MM.1S (cell line): ENCODE data around the gene TPD52L1.

Experiments
- CTCF ChIP-seq: fragments of 300-600 bp; sonication (generic); IDR thresholded peaks from 2 replicates; pipeline ENCODE4 v1.5.1; 2016; ENCODE audit warnings: antibody characterized with exemption, low read length, mixed read lengths
- EZH2 ChIP-seq: fragments of 300-600 bp; sonication (generic); optimal IDR thresholded peaks from 2 replicates; pipeline ENCODE3; 2017; ENCODE audit warnings: low read depth, mild to moderate bottlenecking, antibody characterized with exemption, low read length, mixed read lengths
- EZH2phosphoT487 ChIP-seq: fragments of 300-600 bp; sonication (generic); IDR thresholded peaks from 2 replicates; pipeline ENCODE4 v1.6.1; 2018; ENCODE audit warnings: antibody characterized with exemption, low read length

GRCh38 chr6:125112934-125113333 is 40.6 kb upstream of the TPD52L1 start:
- TF ChIP-seq CTCF (no peak), EZH2 (no peak), EZH2phosphoT487 (no peak)
